HG03342 (cell line): ENCODE results near the gene AGFG1.
A peak's percentile ranks its signal among the peaks of the same experiment; 100 is the strongest.

Experiments used
- ATAC-seq: cut with Tn5 transposase; IDR thresholded peaks from one replicate; pipeline ENCODE4 v1.9.1; 2021; ENCODE audit warnings: mild to moderate bottlenecking, moderate library complexity; ENCODE audit not compliant: unreplicated experiment

Gene AGFG1

DNA sequence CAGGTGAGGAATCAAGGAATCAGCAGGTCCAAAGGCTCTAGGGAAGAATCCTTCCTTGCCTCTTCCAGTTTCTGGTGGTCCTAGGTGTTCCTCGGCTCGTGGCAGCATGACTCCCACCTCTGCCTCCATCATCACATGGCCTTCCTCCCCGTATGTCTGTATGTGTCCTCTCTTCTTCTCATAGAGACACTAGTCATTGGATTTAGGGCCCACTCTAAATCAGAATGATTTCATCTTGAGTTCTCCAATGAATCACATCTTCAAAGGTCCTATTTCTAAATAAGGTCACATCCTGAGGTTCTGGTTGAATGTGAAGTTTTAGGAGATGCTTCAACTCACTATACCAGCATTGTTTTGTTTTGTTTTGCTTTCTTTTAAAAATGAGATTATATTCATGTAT is 11.1 kb upstream of the AGFG1 start:
- no peak for ATAC-seq

DNA sequence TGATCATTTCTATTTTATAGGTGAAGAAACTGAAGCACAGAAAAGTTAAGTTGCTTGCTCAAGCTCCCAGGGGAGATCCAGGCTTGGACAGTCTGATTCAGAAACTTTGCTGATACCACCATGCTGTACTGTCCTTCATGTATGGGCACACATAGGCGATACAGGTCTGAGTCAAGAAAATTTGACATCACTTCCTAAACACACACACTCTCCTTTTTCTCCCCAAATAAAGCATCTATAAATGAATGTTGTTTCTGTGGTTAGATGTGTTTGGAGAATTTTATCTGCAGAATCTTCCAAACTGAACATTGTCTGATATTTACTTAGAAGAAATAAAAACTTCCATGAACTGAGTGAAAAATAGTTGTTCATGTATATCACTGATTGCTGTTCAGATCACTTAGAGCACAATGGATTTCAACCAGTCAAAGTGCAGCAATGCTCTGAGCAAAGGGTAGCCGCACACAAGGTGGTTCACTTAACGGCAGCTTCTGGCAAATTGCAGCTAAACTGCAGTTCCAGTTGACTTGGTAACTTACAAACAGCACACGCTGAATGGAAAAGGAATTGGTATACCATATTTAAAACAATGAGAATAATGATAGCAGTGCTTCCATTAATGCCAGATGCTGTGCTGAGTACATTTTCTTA is 10.0 kb upstream of the AGFG1 start:
- ATAC-seq = peak; percentile 22

DNA sequence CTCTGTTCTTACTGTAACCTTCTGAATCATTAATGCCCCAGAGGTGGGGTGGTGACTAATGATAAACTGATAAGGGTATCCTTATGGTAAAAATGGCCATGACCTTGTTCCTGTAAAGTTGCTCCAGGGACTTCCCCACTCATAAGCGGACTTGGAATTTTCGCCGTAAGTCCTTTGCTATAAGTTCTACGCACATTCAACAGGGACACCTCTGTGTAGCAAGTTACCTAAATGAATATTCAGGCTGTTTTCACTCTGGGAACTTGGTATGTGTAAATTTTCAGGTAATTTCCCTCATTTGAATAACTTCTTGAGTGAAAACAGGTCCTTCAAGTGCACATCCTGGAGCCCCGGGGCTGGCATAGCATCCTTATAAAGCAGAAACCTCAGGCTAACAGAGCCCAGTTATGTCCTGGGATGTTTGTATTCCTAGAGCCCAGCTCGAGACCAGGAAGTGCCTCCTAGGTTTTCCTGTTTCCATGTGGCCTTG is 9.4 kb upstream of the AGFG1 start:
- ATAC-seq = peak; percentile 58

DNA sequence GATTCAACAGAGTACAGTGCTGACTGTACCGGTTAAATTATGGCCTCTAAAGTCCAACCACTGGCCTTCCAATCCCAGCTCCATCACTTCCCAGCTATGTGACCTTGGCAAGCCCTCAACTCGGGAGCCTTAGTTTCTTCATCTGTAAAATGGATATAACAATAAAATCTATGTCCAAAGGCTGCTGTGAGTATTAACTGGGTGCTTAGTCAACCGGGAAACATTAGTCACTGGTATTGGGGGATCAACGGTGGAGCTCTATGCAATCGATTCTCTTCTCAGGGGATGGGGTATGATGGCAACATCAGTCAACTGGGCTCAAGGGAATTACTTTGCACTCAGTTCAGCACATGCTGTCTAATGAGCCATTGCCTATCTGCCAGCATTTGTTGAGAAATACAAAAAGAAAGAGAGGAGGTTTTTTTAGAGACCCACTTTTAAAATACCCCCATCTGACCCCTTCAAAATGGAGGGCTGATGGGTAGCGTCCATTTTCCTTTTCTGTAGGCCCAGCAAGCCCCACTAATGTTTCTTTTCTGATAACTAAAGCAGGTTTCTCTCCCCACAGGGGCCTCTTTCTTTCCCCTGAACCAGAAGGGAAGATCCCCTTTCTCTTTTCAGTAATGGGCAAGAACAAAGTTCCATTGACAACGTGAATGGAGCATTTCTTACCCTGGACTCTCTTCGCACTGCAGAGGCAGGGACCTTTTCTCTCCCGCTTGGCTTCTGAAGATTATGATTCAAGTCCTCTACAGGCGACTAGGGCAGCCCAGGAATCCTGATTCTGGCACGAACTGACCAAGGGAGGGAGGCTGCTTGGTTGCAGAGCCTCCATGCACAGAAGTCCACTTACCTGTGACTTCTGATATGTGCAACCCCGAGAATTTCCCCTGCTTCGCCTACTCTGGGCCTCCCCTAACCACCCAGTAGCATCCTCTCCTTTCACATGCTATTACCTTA is 8.7 kb upstream of the AGFG1 start:
- peak; percentile 8 for ATAC-seq

DNA sequence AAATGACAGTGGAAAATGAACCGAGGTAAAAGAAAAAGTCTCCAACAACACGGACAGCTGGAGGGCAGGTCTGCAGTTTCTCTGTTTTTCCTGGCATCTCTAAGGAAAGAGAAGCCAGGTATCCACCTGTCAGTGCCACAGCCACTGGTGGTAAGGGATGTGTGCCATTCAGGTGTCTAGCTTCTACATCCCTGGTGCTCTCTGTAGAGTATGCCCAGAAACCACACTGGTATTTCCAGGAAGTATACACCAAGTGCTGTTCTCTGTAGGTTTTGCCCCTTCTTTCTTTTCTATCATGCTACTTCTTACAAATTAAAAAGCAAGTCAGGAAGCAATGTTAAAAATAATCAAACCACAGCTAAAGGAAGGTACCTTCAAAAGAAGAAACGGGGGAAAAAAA is 7.6 kb upstream of the AGFG1 start:
- ATAC-seq = no peak

DNA sequence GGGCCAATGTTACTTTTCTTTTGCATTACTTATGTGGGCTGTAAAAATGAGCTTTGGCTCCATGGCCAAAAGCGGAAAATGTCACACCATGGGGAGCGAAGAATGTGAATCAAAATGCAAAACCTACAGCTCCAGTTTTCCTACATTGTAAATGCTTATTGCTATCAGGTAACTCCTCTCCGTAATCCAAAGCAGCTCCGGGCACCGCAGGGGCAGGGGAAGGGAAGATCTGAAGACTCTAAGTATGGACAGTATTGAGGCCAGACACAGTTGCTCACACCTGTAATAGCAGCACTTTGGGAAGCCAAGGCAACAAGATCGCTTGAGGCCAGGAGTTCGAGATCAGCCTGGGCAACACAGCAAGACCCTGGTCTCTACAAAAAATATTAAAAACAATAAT is 7.1 kb upstream of the AGFG1 start:
- no peak for ATAC-seq

DNA sequence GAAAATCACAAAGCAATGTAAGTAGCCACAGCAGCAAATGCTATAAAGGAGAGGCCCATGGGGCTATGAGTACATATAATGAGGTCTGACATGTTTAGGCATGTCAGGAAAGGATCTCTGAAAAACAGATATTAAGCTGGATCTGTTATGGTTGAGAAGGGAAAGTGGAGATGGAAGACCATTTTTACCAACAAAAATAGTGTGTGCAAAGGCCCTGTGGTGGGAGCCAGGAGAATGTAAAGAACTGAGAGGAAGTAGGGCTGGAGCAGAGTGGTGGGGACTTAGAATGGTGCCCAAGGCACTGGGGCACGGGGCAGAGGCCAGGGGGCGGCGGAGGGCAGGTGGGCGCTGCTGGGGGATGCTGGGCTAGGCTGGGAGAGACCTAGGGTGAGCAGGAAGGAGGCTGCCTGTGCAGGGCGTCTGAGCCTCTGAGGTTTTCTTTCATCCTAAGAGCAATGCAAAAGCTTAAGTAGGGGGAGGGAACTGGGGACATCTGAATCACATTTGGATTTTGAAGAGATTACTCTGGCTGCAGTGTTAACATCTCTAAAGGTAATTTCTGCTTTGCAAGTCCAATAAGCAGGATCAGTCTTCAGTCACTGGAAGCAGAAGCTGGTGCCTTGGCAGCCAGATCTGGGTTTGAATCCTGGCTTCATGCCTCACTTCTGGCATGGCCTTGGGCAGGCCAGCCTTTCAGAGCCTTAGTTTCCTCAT is 4.9 kb upstream of the AGFG1 start:
- ATAC-seq = no peak

DNA sequence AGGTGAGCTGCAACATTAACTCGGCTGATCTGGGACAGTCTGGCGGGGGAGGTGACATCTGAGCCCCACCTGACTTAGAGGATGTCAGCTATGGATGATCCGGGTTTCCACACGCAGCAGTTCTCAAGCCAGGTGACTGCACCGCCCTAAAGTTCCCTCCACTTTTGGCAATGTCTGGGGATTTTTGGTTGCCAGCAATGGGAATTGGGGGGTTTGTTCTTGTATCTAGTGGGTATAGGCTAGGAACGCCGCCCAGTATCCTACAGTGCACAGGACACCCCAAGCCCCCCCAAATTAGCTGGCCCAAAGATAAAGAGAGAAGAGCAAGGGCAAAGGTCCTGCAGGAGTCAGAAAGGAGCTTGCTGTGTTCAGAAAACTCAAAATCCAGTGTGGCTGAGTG is 544 bp upstream of the AGFG1 start:
- no peak for ATAC-seq

DNA sequence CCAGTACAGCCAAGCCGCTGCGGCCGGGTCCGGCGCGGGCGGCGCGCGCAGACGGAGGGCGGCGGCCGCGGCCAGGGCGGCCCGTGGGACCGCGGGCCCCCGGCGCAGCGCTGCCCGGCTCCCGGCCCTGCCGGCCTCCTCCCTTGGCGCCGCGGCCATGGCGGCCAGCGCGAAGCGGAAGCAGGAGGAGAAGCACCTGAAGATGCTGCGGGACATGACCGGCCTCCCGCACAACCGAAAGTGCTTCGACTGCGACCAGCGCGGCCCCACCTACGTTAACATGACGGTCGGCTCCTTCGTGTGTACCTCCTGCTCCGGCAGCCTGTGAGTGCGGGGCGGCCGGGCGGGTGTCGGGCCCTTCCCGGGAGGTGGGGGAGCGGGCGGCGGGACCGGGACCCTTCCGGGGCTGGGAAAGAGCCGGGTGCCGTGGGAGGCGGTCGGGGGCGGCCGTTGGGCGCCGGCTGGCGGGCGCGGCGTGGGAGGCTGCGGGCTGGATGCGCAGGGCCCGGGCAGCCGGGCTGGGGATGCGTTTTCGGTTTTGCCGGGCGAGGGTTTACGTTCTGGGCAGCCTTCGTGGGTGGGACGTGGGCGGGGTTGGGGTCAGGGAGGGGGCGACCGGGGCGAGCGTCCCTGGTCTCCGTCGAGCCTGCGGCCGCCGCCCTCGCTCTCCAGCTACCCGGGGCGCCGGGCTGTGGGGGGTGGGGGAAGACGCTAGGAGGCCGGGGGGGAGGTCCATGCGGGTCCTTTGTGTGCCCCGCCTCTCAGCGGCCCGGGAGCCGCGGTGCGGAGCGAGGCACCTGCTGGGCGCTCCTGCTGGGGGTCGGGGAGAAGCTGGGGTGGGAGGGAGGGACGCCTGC is 537 bp downstream of the AGFG1 start:
- ATAC-seq = peak; percentile 59

DNA sequence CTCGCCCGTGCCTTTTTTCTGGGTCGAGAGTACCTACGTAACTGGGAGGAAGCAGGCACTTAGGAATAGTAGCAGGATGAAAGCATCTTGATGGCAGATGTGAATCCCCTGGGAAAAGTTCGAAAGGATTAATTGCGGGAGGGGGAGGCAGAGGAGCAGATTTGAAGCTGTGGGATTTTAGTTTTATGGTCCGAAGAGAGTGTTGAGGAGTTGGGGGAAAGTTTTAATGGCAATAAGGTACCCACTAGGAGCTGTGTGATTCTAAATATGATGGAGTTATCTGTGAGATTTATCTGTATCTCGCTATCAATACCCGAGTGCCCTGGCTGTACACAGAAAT is 1.1 kb downstream of the AGFG1 start:
- ATAC-seq = peak; percentile 3

DNA sequence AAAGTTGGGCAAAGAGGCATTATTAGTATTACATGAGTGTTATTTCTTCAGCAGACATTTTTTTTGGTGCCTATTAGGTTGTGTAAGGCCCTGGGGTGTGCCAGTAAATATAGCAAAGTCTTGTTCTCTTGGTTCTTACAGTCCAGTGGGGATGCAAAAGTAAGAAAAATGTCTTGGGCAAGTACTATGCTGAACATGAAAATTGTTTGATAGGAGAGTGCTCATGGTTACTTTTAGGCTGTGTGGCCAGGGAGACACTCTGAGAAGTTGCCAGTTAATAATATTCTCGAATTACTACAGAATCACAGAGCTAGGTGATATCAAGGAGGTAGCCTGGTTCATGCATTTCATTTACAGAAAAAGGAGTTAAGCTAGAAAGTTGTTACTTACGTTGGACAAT is 1.9 kb downstream of the AGFG1 start:
- ATAC-seq = no peak

DNA sequence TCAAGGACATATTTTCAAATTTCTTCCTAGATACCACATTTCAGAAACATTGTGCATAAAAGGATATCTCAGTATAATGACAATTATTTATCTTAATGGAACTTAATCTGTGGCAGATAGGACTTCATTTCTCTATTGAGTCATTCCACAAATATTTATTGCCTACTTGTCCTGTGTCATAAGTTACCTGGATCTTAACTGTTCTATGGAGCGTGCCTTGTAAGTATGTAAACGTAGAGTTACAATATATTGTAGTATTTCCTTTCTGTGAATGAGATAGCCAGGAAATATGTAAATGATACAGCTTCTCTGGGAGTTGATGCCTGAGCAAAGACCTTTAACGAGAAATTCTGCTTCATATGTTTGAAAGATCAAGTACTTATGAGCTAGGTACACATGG is 2.5 kb downstream of the AGFG1 start:
- no peak for ATAC-seq

DNA sequence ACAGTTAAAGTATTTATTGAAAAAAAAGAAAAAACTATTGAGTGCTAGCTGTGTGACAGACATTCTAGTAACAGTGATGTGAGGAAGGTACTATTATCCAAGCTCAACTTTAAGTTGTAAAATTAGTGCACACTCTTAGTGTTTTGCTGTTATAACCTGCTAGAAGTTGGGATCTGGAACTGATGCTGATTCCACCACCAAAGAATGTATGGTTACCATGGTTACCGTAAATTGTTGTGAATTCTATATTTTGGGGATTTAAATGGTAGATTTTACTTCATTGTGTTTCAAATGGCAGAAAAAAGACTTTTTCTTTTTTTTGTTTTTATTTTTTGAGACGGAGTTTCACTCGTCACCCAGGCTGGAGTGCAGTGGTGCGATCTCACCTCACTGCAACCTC is 5.3 kb downstream of the AGFG1 start:
- ATAC-seq = no peak

DNA sequence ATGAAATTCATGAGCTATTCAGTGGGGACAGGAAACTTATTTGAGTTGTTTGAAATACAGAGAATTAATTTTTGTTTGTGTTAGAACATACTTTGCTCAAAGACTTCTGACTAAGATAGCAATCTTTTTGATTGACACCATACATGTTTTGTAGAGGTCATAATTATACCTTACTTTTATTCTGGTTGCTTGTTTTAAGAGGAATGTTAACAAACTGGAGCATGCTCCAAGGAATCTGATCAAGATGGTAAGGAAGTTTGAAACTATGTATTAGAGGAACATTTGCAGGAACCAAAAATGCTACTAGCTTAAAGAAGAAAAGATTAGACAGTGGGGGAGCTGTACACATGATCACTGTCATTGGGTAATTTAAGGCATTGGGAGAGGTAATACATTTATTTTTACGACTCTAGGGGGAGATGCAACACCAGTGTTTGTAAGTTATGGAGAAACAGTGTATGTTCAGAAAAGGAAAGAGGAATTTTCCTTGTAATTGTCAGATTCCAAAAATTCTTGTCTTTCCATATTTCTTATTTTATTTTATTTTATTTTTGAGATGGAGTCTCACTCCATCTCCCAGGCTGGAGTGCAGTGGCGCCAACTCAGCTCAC is 8.0 kb downstream of the AGFG1 start:
- no peak for ATAC-seq

DNA sequence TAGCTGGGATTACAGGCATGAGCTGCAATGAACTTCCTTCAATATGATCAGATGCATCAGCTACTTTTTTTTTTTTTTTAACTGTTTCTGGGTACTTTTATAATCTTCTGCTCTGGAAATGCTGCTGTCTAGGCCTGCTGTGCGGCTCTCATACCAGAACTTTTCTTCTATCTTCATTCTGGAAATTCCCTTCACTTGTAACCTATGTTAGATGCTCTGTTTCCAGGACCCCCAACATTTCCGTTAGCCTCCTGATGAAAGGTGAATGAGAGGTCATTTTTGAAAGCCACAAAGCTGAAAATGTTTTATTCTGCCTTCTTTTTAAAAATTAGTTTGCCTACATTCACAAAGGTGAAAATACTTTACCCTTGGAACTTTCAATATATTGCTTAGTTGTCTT is 8.6 kb downstream of the AGFG1 start:
- ATAC-seq = peak; percentile 37

DNA sequence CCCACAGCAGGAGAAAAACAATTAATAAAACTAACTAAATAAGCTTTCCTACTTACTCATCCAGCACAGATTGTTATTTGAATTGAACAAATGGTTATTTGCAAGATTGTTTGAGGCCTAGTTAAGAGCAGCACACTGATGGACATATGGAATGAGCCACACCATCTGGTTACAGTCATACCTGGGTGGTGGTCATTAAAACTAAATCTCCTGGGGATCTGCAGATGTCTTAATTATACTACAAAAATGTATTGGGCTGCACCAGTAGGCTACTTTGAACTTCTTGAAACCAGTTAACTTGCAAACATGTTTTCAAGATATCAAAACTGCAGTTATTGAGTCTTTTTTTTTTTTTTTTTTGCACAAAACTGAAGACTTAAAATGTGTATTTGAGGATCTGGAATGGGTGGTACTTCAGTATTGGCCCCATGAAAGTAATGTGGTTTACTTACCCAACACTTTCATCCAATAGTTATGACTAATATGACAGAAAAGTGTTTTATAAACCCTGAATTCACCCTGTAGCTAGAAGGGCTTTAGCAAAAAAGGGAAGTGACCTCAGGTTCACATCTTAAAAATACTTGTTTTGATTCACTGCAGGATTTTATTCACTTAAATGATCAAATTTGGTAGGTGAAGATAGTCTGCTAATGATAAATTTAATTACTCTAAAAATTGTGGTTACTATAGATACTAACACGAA is 10.8 kb downstream of the AGFG1 start:
- ATAC-seq = peak; percentile 92

DNA sequence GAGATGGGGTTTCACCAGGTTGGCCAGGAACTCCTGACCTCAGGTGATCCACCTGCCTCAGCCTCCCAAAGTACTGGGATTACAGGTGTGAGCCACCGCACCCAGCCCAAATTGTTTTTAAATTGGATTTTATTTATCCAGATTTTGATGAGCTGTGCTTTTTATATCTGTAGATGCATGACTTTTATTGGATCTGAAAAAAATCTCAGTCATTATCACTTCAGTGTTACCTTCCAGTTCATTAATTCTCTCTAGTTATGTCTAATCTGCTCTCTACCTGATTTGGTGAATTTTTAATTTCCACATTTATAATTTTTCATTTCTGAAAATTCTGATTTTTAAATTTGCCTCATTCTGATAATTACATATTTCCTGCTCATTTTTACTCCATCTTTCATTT is 13.5 kb downstream of the AGFG1 start:
- ATAC-seq = no peak

DNA sequence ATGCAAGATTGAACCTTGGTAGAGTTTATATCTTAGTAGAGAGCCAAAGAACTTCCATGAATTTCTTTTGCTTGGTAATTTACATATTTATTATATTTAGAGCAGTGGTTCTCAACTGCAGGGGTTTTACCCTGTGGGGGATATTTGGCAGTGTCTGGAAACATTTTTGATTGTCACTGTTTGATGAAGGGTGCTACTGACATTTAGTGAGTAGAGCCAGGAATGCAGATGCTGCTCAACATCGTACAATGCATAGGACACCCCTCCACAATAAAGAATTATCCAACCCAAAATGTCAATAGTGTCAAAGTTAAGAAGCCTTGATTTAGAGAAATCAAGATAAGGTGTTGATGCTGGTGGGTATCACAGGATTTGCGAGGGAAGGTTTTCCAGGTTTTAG is 14.7 kb downstream of the AGFG1 start:
- no peak for ATAC-seq

DNA sequence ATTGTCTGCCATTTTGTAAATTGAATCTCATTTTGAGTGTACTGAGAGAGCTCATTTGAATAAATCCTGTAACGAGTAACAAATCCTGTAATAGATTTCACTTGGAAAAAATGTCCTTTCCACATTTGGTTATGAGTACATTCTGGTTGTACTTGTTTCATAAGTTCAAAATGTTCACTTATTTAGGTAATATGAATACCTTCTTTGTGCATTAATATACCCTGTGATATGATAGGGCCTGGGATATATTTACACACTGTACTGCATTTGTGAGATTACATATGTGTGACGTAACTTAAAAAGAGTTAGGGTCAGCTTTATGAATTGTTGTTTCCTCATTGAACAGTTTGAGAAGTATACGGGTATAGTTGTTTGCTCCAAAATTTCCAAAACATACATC is 16.1 kb downstream of the AGFG1 start:
- no peak for ATAC-seq

DNA sequence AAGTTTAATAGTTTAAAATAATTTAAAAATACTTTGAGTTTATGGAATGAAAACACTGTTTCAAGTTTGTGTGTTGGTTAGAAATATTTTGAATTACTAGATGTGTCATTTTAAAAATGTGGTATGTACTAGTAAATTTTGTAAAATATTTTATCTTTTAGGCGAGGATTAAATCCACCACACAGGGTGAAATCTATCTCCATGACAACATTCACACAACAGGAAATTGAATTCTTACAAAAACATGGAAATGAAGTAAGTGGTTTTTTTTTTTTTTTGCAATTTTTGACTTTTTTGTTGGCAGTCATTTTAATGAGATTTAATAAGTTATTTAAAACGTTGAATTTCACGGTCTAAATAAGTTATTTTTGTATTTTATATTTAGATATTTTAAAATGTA is 19.4 kb downstream of the AGFG1 start:
- no peak for ATAC-seq
